Adrenal gland (tissue), 5 donors: ENCODE measurements around the gene ABCA1.

Experiments used
- CTCF ChIP-seq, 6 experiments: fragments of 450-650 bp in 4 of 6; fragments of 200-600 bp in 2 of 6; sonication (generic) in 1 of 6; IDR thresholded peaks; 1 replicate in 5 of 6; 2 replicates in 1 of 6; pipeline versions ENCODE4 v1.5.1 to v1.8.0; 2016 to 2021; ENCODE audit warnings: antibody characterized with exemption in 6 of 6, mild to moderate bottlenecking in 2 of 6, moderate library complexity in 1 of 6
- POLR2A ChIP-seq, 2 donors: fragments of 450-650 bp; IDR thresholded peaks; one replicate each; pipeline ENCODE4 v1.6.1; 2017; ENCODE audit warnings: antibody characterized with exemption in 2 of 2, mild to moderate bottlenecking in 2 of 2, moderate library complexity in 1 of 2
- donor health status: DM: no; HTN: no; CAD: no.

- no peak for TF ChIP-seq CTCF (IDR thresholded peaks at IDR 0.05)
- TF ChIP-seq POLR2A (IDR thresholded peaks at IDR 0.05): no peak
Observed at GRCh38 chr9:104866191-104866590, 61.8 kb downstream of the ABCA1 start.
